K562 (cell line): ENCODE data around the gene FASTK. TPM values are rescaled to one million over a fixed set of nuclear protein-coding genes. Genes with fewer than 3 reads are reported as not detected.
A peak's percentile ranks its signal among the peaks of the same experiment; 100 is the strongest.

Experiments
- ATAC-seq: fragments of 200-7000 bp; cut with Tn5 transposase; 3 replicates; pipeline ENCODE4 v1.9.1; 2020; ENCODE audit warnings: moderate library complexity
- BruUV-seq: library from RNA; stranded (reverse); fragments of 400-500 nt; replicated peaks from 2 replicates; lab custom pipeline; 2021; lab: Mats Ljungman, UMichigan
- CTCF ChIA-PET: fragments of 300-600 bp; formaldehyde crosslinking; extraction: SDS; loops from one replicate; lab custom pipeline; 2021; ENCODE audit warnings: low intra/inter-chr PET ratio; lab: Yijun Ruan, JAX
- POLR2A ChIA-PET: fragments of 300-600, 350-650 bp; sonication (Branson Sonifier 250); formaldehyde crosslinking; extraction: SDS; loops from one replicate; lab custom pipeline; 2021; ENCODE audit warnings: antibody characterized with exemption, inconsistent platforms; lab: Yijun Ruan, JAX
- DNase-seq, 4 experiments: peaks; one replicate each; pipeline versions ENCODE4 v3.0.0 to v3.0.0-alpha.2; 2011 to 2018; ENCODE audit warnings: low spot score in 3 of 4, mixed read lengths in 3 of 4; ENCODE audit errors: extremely low read depth in 1 of 4
- FAIRE-seq: peaks from 2 replicates; lab custom pipeline; 2011; peaks lifted over from hg19 to GRCh38; lab: Jason Lieb, UNC
- H2AFZ ChIP-seq: 2 replicates; pipeline ENCODE4 v1.6.0; 2011; ENCODE audit warnings: low read depth, low read length, control low read depth, inconsistent platforms
- H3K27ac ChIP-seq: fragments of 200-600 bp; 3 replicates; pipeline ENCODE4 v1.8.0; 2011; ENCODE audit warnings: low read depth, mild to moderate bottlenecking, control low read depth, inconsistent platforms, low read length, moderate library complexity, mixed read lengths; ENCODE audit errors: extremely low read depth
- H3K27me3 ChIP-seq, 2 experiments: fragments of 300-600 bp in 1 of 2; 2 replicates in 1 of 2; 3 replicates in 1 of 2; pipeline versions ENCODE4 v1.6.0 to v1.8.0; 2011; ENCODE audit warnings: inconsistent platforms in 2 of 2, low read length in 2 of 2, mild to moderate bottlenecking in 1 of 2, mixed read lengths in 1 of 2, moderate library complexity in 1 of 2; ENCODE audit not compliant: control insufficient read depth in 2 of 2, insufficient read depth in 2 of 2
- H3K36me3 ChIP-seq: fragments of 300-600 bp; 3 replicates; pipeline ENCODE4 v1.8.0; 2011; ENCODE audit warnings: mild to moderate bottlenecking, low read length, inconsistent platforms; ENCODE audit not compliant: control insufficient read depth, insufficient read depth
- H3K4me1 ChIP-seq, 2 experiments: fragments of 200-600 bp in 1 of 2; replicated peaks in 1 of 2; 2 replicates in 1 of 2; 3 replicates in 1 of 2; pipeline versions ENCODE4 v1.5.1 to v1.8.0; 2011; ENCODE audit warnings: inconsistent platforms in 2 of 2, low read length in 2 of 2, mild to moderate bottlenecking in 1 of 2, mixed read lengths in 1 of 2, moderate library complexity in 1 of 2; ENCODE audit not compliant: control insufficient read depth in 2 of 2, insufficient read depth in 2 of 2
- H3K4me2 ChIP-seq: 2 replicates; pipeline ENCODE4 v1.6.1; 2011; ENCODE audit warnings: low read length, control low read depth, inconsistent platforms, mixed read lengths; ENCODE audit not compliant: insufficient read depth
- H3K4me3 ChIP-seq: fragments of 200-600 bp; sonication (generic), shearing (Covaris generic); 2 replicates; pipeline ENCODE4 v1.5.1; 2016; ENCODE audit warnings: control low read depth, inconsistent platforms
- H3K79me2 ChIP-seq: fragments of 200-600 bp; 3 replicates; pipeline ENCODE4 v1.8.0; 2011; ENCODE audit warnings: low read length, inconsistent platforms; ENCODE audit not compliant: control insufficient read depth, insufficient read depth
- H3K9ac ChIP-seq, 2 experiments: 2 replicates each; pipeline versions ENCODE4 v1.6.0 to v1.6.1; 2011; ENCODE audit warnings: low read depth in 2 of 2, low read length in 2 of 2, control low read depth in 1 of 2, inconsistent platforms in 1 of 2, mild to moderate bottlenecking in 1 of 2, mixed read lengths in 1 of 2; ENCODE audit not compliant: insufficient read depth in 1 of 2
- H3K9me1 ChIP-seq: one replicate; pipeline ENCODE4 v1.6.0; 2011; ENCODE audit warnings: inconsistent platforms, mild to moderate bottlenecking, low read length, moderate library complexity; ENCODE audit not compliant: control insufficient read depth, insufficient read depth
- H3K9me3 ChIP-seq: replicated peaks from 2 replicates; pipeline ENCODE4 v1.5.1; 2011; ENCODE audit warnings: low read depth, low read length, inconsistent platforms; ENCODE audit not compliant: control insufficient read depth, insufficient read depth
- H4K20me1 ChIP-seq: replicated peaks from 2 replicates; pipeline ENCODE4 v1.6.1; 2011; ENCODE audit warnings: low read length, inconsistent platforms, mixed read lengths; ENCODE audit not compliant: control insufficient read depth, insufficient read depth
- DDX20 ChIP-seq: fragments of 450-650 bp; IDR thresholded peaks from 2 replicates; pipeline ENCODE4 v1.6.1; 2016; ENCODE audit warnings: missing genetic modification characterization, low read depth, mild to moderate bottlenecking, missing compliant biosample characterization, moderate library complexity
- IFI16 ChIP-seq: fragments of 250-450 bp; sonication (Bioruptor Pico); IDR thresholded peaks from 2 replicates; pipeline ENCODE4 v2.1.2; 2022; ENCODE audit warnings: mild to moderate bottlenecking, inconsistent platforms
- OTX1 ChIP-seq: fragments of 450-650 bp; formaldehyde crosslinking; IDR thresholded peaks from 2 replicates; pipeline ENCODE4 v1.4.0; 2022; ENCODE audit warnings: mild to moderate bottlenecking
- RBFOX2 ChIP-seq: fragments of 200-400 bp; formaldehyde crosslinking; IDR thresholded peaks from 2 replicates; pipeline ENCODE4 v1.6.1; 2017; ENCODE audit warnings: low read depth, mild to moderate bottlenecking, low read length, moderate library complexity
- SMC3 ChIP-seq: conservative IDR thresholded peaks from 2 replicates; pipeline ENCODE4 v1.6.1; 2011; ENCODE audit warnings: low read depth, low read length, improper control_type of control experiment; ENCODE audit not compliant: insufficient read depth
- SRSF9 ChIP-seq: fragments of 200-400 bp; formaldehyde crosslinking; IDR thresholded peaks from 2 replicates; pipeline ENCODE4 v1.6.1; 2017; ENCODE audit warnings: low read depth, low read length, borderline replicate concordance
- TAL1 ChIP-seq: fragments of 450-650 bp; IDR thresholded peaks from 2 replicates; pipeline ENCODE4 v1.6.1; 2016; ENCODE audit warnings: mild to moderate bottlenecking
- ZNF253 ChIP-seq: fragments of 250-450 bp; sonication (Bioruptor Pico); conservative IDR thresholded peaks from 2 replicates; pipeline ENCODE4 v1.6.1; 2021; ENCODE audit warnings: mild to moderate bottlenecking
- ZNF354B ChIP-seq: fragments of 250-450 bp; sonication (Bioruptor Pico); IDR thresholded peaks from 2 replicates; pipeline ENCODE4 v1.4.0; 2020
- WGBS: fragments of 100-300 bp; shearing (Covaris generic); methylation state at CpG from one replicate; pipeline ENCODE4 v1.1.6; 2016; ENCODE audit warnings: low coverage, mixed read lengths; ENCODE audit not compliant: insufficient coverage; ENCODE audit errors: missing lambda C conversion rate; 5-methylcytosine and 5-hydroxymethylcytosine counted together
- in situ Hi-C: fragments of 300-500 bp; cut with MboI; formaldehyde crosslinking; loops from 4 replicates; pipeline ENCODE4 v1.15.0; 2018; ENCODE audit warnings: inconsistent platforms, mixed read lengths
- intact Hi-C: fragments of 100-400 bp; cut with micrococcal nuclease; formaldehyde crosslinking; loops from 2 replicates; pipeline ENCODE4 v1.14.2; 2022
- polyA plus RNA-seq, 8 experiments: library from polyadenylated mRNA; depleted of rRNA in 4 of 8; stranded (reverse) in 5 of 8; unstranded in 3 of 8; fragments of >200 nt; fragmentation: Nextera tagmentation in 2 of 8; fragmentation: Illumina TruSeq in 1 of 8; extraction: Ambion mirVana in 2 of 8; extraction: Trizol in 1 of 8; gene quantifications; 2 replicates each; pipeline versions ENCODE4 v1.2.1 to v1.2.3, GENCODE V29; 2011 to 2014; ENCODE audit warnings: inconsistent platforms in 1 of 8, missing spikeins in 1 of 8
- total RNA-seq, 7 experiments: library from RNA; depleted of rRNA in 6 of 7; stranded (reverse); fragments of >200 nt in 6 of 7; fragmentation: Illumina TruSeq in 2 of 7; extraction: Trizol in 2 of 7; gene quantifications; 2 replicates each; pipeline versions ENCODE4 v1.2.1 to v1.2.3, GENCODE V29; 2011 to 2021; ENCODE audit warnings: low replicate concordance in 1 of 7
- TF ChIP-seq, protein P1 (sequence below): fragments of 250-450 bp; sonication (Bioruptor Pico); IDR thresholded peaks from 2 replicates; pipeline ENCODE4 v1.8.0; 2022; ENCODE audit warnings: inconsistent platforms, mild to moderate bottlenecking, moderate library complexity, borderline replicate concordance
- TF ChIP-seq, protein P2 (sequence below): sonication (generic); formaldehyde crosslinking; IDR thresholded peaks from 2 replicates; pipeline ENCODE4 v1.9.0; 2022; ENCODE audit warnings: mild to moderate bottlenecking, missing genetic modification reagents

The FASTK gene
- total and polyA plus RNA-seq, 9 of the 15 experiments (the other 6 are each of a cell fraction or from before 2014, with no cell fraction given) = 0.51 to 150 (median 48.2) TPM

DNA sequence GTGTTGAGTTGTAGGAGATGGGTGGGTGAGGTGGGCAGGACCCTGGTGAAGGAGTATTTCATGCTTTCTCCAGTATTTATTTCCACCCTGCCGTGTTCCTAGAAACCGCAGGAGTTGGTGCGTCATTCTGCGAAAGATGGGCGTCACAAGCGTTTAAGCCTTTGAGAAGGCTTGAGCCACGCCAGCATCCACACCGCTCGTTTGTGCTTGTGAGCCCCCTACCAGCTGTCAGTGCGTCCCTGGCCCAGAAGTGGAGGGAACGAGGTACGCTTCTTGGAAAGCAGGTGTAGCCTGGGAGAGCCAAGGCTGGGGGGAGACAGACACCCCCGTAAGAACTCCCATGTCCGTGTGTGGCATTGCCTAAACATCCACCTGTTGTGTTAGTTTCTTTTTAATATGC is 11.4 kb upstream of the FASTK start:
- no TSS peak for BruUV-seq

DNA sequence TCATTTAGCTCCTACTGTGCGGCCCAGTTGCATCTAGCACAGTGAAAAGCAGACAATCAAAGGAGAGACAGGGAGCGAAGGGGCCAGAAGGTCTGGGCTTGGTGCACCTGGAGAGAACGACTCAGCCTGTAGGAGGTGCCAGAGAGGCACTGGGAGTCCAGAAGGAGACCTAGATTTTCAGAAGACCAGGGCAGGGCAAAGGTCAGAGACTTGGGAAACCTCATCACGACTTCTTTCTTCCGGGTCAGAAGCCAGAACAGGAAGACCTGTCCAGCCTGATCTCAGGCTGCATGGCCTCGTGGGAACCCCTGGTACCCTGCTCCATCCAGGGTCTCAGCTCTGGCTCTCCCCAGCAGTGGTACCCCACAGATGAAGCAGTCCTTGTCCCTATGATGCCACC is 10.8 kb upstream of the FASTK start:
- no peak overlapping the region for H3K4me3 ChIP-seq
- H3K9me3 ChIP-seq = no peaks in the 10 kb centered on the region
- CTCF ChIA-PET = interaction anchor here (2.2 kb wide), 1 partner anchor 20 kb away, joined by 7 read pairs; no protein-coding TSS in a partner anchor
- H2AFZ ChIP-seq = no peak overlapping the region
- no peak overlapping the region for H3K4me2 ChIP-seq
- peaks cover 9% of the 10 kb centered on the region for H3K9me1 ChIP-seq
- H3K4me1 ChIP-seq = peaks cover 21 to 54% of the 10 kb centered on the region in 2 experiments
- H3K79me2 ChIP-seq = peaks cover 95% of the 10 kb centered on the region
- peaks cover 81% of the 10 kb centered on the region; the same call in 2 of the 3 replicates for H3K36me3 ChIP-seq
- H3K9ac ChIP-seq = 0 out of 4 replicates have a peak overlapping the region, but pooled peaks of 1 of the 2 experiments have one; percentile 3
- no peak overlapping the region for H3K27ac ChIP-seq
- H3K27me3 ChIP-seq = no peaks in the 10 kb centered on the region
- H4K20me1 ChIP-seq = peaks cover 60% of the 10 kb centered on the region
- ATAC-seq = peak; percentile 71
- in situ Hi-C loops = no loop called here
- no TSS peak for BruUV-seq
- intact Hi-C loops = loop anchor here (2.0 to 10.0 kb wide), 2 partner anchors 17 to 307 kb away; no protein-coding TSS in a partner anchor
- WGBS = 38% methylated on average over 6 of the region's 6 CpGs
- POLR2A ChIA-PET = interaction anchor here (4.4 kb wide), 1 partner anchor 13 kb away, joined by 31 read pairs; no protein-coding TSS in a partner anchor
- peak; percentile 74 to 89 (median 78) for DNase-seq
- FAIRE-seq = peak; percentile 92
- no peak for TF ChIP-seq ZNF253 (CRISPR knock-in tag)
- no peak for TF ChIP-seq SRSF9
- no peak for TF ChIP-seq DDX20 (tag)
- TF ChIP-seq IFI16 (CRISPR knock-in tag) = no peak
- TF ChIP-seq, protein P1, sequence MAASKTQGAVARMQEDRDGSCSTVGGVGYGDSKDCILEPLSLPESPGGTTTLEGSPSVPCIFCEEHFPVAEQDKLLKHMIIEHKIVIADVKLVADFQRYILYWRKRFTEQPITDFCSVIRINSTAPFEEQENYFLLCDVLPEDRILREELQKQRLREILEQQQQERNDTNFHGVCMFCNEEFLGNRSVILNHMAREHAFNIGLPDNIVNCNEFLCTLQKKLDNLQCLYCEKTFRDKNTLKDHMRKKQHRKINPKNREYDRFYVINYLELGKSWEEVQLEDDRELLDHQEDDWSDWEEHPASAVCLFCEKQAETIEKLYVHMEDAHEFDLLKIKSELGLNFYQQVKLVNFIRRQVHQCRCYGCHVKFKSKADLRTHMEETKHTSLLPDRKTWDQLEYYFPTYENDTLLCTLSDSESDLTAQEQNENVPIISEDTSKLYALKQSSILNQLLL = no peak
- TF ChIP-seq ZNF354B (CRISPR knock-in tag) = no peak
- TF ChIP-seq, protein P2, sequence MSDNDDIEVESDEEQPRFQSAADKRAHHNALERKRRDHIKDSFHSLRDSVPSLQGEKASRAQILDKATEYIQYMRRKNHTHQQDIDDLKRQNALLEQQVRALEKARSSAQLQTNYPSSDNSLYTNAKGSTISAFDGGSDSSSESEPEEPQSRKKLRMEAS (CRISPR knock-in tag) = peak; percentile 50
- 0 out of 2 replicates have a peak, but pooled peaks have one; percentile 38 for TF ChIP-seq SMC3
- no peak for TF ChIP-seq OTX1 (CRISPR knock-in tag)

More for the DNA sequence above, 11.4 kb upstream of the FASTK start:
- DNase-seq (no peak), ATAC-seq (no peak), FAIRE-seq (no peak)
- in situ Hi-C loops (no loop called here), intact Hi-C loops (loop anchor here (2.0 to 10.0 kb wide), 2 partner anchors 17 to 307 kb away; no protein-coding TSS in a partner anchor)
- Histone ChIP-seq H3K4me3 (no peak overlapping the region), H3K79me2 (peaks cover 97% of the 10 kb centered on the region), H4K20me1 (peaks cover 60% of the 10 kb centered on the region), H3K4me2 (no peak overlapping the region), H3K9me1 (peaks cover 9% of the 10 kb centered on the region), H3K27me3 (no peaks in the 10 kb centered on the region), H3K36me3 (peaks cover 85% of the 10 kb centered on the region; the same call in 2 of the 3 replicates), H2AFZ (no peak overlapping the region), H3K27ac (no peak overlapping the region), H3K4me1 (peaks cover 21 to 52% of the 10 kb centered on the region in 2 experiments), H3K9ac (0 out of 4 replicates have a peak overlapping the region, but pooled peaks of 1 of the 2 experiments have one; percentile 18), H3K9me3 (no peaks in the 10 kb centered on the region)
- ChIA-PET POLR2A (interaction anchor here (1.4 to 4.4 kb wide), 3 partner anchors 9 to 14 kb away, joined by 3 to 31 read pairs (median 6); partner anchors contain the start of gene TMUB1), CTCF (interaction anchor here (2.2 kb wide), 1 partner anchor 19 kb away, joined by 7 read pairs; no protein-coding TSS in a partner anchor)
- TF ChIP-seq TAL1 (no peak), RBFOX2 (0 out of 2 replicates have a peak, but pooled peaks have one; percentile 25)
- 90% methylated on average over 14 of the region's 14 CpGs for WGBS
